HG02798 (cell line): ENCODE results near the gene SH3PXD2A.

Experiments
- ATAC-seq: cut with Tn5 transposase; IDR thresholded peaks from one replicate; pipeline ENCODE4 v1.9.1; 2021; ENCODE audit warnings: mild to moderate bottlenecking; ENCODE audit not compliant: unreplicated experiment, poor library complexity

SH3PXD2A gene

DNA sequence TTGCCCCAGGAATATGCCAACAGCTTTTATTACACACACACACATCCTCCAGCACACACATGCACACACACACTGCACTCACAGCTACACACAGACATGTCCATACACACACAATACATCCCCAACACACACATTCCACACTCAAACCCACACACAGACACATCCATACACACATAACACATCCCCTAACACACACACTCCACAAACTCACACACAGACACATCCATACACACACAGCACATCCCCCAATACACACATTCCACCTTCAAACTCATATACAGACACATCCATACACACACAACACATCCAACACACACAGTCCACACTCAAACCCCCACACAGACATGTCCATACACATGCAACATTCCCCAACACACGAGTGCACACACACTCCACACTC, 19.1 kb downstream of the SH3PXD2A start:
- no peak for ATAC-seq

DNA sequence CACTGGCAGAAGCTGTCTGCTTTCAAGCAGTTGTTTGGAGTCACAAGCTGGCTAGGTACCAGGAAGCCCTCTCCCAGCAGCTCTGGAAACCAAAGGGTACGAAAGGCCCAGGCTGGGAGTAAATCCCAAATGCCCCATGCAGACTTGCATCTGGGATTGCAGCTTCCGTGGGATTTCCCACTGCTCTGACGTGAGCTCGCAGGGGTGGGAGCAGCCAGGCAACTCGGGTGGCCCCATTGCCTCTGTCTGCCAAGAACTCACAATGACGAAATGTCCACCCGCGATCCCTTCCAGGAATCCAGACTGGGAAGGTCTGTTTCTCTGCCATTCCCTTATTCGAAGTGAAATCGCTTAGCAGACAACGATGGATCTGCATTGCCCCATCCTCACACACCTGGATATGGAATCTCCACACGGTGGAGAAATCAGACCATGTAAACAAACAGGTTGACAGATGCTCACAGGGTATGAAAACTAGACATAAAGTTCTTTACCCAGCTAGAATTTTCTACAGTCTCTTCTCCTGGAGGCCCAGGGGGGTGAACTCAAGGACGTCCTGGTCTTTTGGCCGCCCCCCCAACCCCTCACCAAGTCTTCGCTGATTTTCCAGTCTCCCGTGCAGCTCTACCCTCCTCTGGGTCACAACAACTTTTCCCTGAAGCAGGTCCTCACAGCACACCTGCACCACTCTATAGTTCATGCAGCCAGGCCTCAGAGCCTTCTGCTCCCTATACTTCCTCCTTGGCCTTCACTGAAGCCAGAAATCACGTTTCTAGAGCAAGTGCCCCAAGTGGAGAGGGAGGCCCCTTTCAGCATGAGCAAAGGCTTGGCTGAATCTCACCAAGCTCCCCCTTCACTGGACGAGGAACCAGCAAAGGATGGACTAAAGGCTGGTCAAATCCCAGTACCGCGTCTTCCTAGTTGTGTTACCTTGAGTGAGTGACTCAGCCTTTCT, 20.0 kb downstream of the SH3PXD2A start:
- no peak for ATAC-seq

DNA sequence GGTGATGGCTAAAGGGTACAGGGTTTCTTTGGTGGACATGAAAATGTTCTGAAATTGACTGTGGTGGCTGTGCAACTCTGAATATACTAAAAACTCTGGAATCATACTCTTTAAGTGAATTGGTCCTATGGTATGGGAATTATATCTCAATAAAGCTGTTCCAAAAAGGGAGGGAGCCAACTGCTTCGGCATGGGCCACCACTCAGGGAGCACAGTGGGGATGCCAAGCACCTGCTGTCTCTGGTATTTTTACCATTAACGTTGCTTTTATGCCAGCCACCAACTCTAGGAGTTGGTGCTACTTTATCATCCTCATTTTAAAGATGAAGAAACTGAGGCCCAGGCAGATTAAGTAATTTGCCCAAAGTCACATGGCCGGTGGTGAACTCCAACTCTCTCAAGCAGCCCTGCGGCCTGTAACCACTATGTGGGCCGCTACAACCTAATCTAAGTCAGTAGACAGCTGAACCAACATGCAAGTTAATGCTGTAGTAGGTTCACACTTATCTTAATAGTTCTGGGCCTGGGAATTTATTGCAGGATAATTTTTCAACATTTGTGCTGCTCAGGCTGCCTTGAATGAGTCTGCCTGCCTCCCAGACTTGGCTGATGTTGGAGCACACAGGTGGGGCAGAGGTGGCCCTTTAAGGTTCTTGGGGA, 20.8 kb downstream of the SH3PXD2A start:
- no peak for ATAC-seq

DNA sequence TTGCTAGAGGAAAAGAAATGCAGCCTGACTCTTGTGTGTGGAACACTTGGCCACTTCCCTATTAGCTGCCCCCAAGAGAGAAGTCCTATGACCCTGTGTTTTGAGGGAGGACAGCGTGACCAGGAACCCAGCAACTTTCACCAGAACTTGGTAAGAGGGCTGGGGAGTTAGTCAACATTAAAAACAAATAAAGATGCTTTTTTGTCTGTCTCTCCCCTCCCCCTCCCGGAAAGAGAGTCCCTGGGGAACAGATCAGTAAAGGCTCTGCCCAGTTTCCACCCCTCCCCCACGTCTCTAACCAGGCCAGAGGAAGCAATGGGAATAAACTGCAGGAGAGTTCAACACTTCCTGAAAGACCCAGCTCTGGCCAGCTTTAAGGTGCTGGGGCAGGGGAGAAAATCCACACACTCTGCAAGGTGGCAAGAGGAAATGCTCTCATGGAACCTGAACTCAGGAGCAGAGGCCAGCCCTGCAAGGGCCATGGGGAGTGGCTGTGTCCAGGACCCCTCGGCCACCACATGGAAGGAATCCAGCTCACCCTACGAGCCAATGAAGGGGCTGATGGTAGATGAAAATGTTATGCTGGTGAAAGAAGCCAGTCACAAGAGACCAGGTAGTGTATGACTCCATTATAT, 21.5 kb downstream of the SH3PXD2A start:
- ATAC-seq = no peak

DNA sequence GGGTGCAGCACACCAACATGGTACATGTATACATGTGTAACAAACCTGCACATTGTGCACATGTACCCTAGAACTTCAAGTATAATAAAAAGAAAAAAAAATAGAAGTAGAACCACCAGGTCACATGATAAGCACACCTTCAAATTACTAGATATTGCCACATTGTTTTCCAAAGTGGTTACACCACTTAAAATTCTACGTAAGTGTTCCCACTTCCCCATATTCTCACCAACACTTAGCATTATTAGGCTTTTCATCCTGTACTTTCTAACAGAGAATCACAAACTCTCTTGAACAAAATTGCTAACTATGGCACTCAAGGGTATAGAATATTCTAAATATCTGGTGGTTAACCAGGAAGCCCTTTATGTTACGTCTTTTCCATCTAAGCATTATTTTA, 22.6 kb downstream of the SH3PXD2A start:
- ATAC-seq = no peak

DNA sequence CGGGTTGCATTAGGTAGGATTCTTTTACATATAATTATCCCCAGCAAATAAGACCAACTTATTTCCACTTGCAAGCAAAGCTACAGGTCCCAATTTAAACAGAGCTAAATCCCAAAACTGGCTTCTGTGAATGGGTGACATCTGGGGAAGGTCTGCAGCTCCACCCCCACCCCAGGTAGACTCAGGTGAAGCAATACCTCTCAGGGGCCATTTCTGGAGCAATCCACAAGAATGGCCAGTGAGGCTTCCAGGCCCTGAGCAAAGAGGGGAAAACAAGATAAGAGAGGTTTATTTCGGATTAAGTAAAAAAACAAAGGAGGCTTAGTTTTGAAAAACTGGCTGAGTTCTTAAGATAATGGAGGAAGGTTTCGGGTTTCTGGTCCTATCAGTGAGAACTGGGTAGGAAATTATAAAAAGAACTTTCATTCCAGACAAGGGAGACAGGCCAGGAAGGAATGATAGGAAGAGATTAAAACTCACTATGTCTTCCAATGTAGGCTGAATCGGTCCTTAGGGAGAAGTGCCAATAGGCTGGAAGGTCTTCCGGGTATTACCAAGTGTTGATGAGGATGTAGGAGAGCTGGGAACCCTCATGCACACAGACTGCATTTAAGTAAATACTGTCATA, 25.4 kb downstream of the SH3PXD2A start:
- no peak for ATAC-seq

DNA sequence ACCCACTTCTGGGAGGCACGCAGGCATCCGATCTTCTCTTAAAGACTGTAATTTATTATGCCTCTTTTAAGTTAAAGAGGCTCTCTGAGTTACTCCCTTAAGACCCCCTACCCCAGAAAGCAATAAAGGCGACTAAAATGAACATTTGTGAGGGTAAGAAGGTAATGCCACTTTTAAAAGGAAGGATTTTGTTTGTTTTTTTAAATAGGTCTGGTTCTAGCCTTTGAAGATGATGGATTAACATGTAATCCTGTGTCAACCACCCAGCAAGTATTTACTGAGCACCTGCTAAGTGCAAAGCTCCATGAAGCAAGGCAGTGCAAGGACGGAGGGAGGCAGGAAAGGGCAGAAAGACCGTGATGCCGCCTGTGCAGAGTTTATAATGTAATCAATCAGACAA, 26.1 kb downstream of the SH3PXD2A start:
- no peak for ATAC-seq

DNA sequence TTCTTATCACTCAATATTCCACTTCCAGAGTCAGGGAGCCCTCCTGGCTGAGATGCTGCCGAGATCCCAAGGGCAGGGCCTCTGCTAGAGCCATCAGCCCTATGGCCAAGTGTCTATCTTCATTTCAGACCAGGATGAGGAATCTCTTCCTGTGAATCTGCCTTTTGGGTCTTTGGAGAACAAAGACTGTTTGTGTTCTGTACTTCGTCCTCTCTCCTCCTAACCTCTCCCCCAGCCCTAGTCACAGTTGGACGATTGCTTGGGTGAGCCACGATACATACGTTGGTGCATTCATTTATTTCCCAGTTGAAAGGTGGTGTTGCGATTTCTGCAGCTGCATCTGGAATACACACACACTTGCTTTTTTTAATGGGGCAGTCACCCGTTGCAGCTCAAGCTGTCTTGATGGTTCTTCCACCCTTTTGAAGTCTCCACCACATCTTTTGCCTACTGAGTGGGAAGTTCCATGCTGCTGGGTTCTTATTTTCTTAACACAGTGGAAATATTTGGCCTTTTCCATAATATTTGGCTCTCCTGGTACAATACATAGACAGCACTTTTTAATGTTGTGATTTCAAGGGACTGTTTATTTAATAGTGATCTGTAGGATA, 26.7 kb downstream of the SH3PXD2A start:
- ATAC-seq = no peak

DNA sequence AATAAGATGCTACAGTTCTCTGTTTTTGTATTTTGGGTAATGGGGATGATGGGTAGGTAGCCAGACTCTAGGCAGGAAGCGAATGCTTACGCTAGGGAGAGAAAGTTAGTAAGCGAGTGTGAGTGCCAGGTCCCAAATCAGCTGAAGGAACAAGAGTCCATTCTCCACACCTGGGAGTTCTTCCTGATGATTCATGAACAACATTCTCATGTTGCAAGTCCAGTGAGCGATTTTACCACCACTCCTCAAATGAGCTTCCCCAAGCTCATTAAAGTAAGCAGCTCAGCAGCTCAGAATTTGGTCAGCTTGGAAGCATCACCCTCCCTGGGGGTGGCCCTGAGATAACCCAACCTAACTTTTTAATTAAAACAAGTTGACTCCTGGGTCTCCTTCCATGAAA, 27.3 kb downstream of the SH3PXD2A start:
- no peak for ATAC-seq

DNA sequence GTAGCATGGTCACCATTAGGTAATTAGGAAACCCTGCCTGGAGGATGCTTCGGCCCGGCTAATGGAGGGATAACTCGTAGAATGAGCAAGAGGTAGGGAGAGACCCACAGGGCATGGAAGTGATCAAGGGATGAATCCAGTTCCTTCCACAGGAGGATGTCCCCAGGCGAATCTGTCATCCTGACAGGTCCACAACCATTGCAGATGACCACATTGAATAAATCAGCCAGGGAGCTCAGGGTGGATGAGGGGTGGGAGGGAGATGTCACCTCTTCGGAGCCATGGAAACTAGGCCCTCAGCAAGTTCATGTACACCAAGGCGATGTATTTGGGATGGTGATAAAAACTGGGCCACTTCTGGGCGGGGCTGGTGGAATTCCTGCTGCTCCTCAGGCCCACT, 28.5 kb downstream of the SH3PXD2A start:
- no peak for ATAC-seq

DNA sequence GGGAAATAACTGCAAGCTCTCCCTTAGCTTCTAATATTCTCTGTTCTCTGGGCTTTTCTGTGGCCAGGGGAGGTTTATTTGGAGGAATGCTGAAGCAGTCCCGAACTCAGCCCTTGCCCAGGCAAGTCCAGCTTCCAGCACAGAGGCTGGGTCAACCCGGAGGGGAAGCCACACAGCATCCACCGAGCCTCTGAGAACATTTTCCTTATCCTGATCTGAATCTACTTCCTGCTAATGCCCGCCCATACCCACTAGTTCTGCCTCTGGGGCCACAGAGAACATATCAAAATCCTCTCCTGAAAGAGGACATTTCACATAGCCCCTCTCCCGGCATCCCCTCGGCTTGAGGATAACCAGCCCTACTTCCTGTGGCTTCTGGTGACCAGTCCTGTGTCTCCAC, 31.1 kb downstream of the SH3PXD2A start:
- no peak for ATAC-seq

DNA sequence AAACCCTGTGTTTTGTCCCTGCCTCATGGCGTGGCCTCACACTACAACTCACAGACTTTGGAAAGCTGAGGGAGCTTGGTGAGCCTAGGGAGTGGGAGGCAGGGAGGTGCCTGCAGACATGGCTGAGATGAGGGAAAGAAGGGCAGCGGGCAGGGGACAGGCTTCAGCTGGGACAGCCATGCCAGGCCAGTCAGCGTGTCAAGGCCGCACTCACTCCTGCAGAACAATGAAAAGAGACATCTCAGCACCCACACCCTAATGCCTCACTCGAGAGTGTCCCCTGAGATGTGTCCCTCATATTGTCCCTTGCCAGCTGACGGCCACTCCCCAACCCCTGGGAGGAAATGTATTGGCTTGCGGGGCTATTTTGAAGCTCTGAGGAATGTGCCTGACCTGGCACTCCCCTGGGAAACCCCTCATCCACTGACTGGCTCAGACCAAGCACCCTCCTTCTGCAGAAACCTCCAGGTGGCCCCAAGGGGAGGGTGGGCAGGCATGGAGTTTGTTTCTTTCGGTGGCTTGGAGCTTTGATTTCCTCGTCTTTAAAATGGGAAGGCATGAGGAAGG, 31.6 kb downstream of the SH3PXD2A start:
- no peak for ATAC-seq

DNA sequence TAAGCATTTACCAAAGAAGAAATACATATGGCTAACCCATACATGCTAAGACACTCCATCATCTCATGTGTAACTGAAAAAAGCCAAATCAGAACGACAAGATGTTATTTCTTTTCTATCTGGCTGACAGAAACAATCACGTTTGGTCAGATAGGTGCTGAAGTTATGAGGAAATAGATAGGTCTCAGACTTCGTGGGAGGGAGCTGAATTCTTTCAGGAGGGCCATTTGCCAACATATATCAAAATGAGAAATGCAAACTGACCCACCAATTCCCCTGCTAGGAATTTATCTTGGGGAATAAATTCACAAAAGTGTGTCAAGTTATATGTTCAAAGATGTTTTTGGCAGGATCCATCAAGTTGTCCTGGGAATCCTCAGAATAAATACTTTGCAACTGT, 32.6 kb downstream of the SH3PXD2A start:
- ATAC-seq = no peak

DNA sequence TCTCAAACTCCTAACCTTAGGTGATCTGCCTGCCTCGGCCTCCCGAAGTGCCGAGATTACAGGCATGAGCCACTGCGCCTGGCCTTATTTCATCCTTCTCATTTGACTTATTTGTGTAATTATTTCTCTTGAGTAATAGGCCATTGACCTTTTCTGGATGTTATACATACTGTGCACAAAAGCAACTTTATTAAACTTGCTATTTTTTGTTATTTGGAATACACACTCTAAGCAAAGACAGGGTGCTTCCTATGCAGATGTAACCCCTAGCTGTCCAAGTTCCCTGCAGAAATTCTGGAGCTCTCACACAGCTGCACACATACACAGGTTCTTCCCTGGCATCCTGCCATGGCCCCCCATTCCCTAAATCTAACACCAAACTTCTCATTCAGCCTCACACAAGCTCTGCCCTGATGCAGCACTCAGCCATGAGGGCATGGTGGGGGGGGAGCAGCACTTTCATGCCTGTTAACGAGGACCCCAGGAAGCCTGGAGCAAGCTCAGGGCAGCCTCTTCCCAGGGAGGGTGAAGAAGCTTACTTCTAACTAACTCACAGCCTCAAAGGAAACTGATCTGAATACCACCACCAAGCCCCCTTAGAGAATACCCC, 33.2 kb downstream of the SH3PXD2A start:
- no peak for ATAC-seq

DNA sequence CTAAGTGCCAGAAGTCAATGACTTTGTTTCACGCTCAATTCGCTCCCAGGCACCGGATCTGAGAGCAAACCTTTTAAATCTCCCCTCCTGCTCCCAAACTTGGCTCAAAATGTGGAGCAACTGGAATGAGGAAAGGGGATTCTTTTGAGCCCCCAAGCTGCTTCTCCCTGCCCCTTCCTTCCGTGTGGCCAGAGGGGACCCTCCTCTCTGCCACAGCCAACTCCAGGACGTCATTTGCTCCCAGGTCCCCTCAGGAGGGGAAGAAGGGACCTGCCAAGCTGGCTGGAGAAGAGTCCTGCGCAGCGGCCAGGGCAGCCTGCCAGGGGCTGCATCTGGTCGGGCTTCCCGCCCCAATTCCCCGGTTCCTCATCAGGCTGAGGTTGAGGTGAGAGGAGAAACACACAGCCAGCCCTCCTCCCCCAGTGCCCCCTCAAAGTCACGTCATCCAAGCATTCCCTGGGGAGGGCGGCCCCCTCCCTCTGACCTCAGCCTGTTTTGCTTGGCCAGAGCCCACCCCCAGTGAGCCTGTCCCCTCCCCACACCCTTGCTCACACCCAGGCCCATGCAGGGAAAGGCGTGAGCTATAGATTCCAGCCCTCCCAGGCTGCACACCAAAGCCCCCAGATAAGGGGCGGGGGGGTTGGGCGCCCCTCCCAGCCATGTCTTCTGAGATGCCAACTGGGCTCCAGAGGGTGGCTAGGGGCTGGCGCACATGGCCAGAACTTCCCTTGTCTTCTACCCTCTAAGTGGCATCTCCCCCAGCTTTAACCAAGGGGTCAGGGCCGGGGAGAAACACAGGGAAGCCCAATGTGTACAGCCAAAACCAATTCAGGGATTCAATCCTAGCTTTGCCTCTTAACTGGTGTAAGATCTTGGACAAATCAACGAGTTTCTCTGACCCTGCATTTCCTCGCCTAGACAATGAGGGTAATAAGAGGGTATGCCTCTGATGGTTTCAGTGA, 35.0 kb downstream of the SH3PXD2A start:
- ATAC-seq = no peak

DNA sequence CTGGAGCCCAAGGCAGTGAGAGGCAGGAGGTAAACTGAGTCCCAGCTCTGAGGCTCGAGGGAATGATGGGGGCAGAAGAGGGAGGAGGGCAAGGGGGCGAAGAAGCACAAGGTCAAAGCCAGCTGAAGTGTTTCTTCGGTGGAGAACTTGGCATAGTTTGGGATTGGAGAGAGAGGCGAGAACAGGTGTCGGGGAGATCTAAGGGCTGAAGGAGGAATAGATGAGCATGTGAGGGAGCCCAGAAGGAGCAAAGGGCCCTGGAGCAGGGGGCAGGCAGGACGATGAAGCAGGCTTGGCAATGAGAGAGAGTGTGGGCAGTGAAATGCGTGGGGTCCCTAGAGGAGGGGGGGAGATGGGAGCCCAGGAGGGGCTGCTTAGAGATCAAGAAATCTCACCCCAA, 35.9 kb downstream of the SH3PXD2A start:
- ATAC-seq = no peak

DNA sequence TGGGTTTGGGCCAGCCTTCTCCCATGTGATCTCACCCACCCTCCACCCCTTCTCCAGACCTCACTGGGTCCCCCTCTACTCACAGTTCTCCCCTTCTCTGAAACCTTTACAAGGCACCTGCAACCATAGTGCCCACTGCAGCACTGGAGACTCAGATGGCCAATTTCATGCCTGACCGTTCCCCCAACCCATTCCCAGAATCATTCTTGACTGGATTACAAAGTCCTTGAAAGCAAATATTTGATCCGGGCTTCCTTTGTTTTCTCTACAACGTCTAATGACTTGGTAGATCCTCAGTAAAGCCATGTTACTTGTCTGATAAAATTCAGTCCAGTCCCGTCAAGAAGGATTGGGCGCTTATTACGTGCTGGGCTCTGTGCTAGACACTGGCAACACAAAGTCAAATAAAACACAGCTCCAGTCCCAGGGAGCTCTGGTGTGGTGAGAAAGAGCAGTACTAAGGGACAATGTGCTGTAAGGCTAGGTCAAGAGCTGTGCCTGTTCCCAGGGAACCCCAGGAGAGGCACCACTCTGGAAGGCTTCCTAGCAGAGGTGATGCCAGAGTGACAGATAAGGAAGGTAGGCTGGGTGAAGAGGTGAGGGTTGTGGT, 36.5 kb downstream of the SH3PXD2A start:
- no peak for ATAC-seq

DNA sequence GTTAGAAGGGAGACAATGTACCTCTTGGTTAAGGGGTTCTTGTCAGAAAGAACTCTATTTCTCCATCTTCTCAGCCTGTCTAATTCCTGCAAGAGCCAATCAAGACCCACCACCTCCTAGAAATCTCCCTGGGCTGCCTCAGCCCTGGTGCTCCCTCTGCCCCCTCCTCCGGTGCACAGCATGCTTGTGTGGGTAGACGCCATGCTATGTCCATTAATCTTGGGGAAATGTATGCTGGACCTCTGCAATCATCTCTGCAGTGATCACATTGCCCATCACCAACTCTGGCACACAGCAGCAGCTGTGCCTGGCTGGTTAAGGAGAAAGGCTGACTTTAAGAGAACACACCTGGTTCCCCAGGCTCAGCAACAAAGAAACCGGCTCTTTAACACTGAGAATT, 37.3 kb downstream of the SH3PXD2A start:
- no peak for ATAC-seq
